Measurements from ENCODE around the gene PRR15L. TPM values are rescaled to one million over a fixed set of nuclear protein-coding genes. Genes with fewer than 3 reads are reported as not detected.

The PRR15L gene, protein sequence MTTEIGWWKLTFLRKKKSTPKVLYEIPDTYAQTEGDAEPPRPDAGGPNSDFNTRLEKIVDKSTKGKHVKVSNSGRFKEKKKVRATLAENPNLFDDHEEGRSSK
- total RNA-seq = 47.4 TPM
- long read RNA-seq, transcript PRR15L-201 (2 exons, 1,519 nt) = major isoform, 34 of 48 reads
- long read RNA-seq, partial matches to known transcripts = 0 of 48 reads
- long read RNA-seq, other reads (novel, unspliced or antisense) = 14 of 48 reads

DNA sequence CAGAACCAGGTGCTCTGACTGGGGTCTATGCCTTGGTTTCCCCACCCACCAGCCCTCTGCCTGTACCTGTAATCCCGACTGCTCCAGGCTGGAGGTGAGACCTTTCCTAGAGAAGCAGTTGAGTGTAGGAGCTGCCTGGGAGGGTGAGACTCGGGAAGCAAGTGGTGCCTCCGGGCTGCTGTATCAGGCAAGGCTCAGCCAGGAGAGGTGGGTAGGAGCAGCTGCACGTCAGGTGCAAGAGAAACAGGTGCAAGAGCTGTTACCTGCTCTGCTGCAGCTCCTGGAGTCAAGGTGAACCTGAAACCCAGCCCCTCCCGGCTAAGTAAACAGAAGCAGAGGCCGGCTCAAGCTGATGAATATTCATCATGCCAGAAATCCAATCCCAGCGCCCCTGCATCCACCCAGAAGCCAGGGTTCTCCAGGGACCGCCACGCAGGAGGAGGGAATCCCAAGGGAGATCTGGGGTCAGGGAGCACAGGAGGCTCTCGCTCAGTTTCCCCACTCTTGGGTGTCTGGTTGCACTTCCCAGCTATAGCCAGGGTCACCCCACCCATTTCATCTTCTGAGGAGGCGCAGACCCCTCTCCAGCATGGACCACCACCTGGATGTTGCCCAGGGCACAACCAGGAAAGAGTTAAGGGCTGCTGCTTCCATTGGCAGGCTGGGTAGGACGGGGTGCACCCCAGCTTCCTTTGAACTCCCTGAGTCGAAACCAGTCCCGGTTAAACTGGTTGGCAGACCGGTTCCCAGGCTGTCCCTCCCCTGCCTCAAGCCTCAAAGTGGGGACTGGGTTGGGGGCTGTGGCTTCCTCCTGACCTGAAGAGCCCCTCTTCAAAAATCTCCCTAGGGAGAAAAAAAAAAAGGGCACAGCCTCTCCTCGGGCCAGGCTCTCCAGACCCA, at the start of gene PRR15L:
TSS of gene PRR15L (minus strand) at position 293 of the 900 bp plus-strand sequence. CDS start 4,649 bp downstream, outside the sequence.
- intact Hi-C loops (cut with DNase I) = no loop called here
- peak; percentile 77 for ATAC-seq
- H3K27me3 ChIP-seq = no peaks in the 10 kb centered on the region
- TF ChIP-seq, protein P1, sequence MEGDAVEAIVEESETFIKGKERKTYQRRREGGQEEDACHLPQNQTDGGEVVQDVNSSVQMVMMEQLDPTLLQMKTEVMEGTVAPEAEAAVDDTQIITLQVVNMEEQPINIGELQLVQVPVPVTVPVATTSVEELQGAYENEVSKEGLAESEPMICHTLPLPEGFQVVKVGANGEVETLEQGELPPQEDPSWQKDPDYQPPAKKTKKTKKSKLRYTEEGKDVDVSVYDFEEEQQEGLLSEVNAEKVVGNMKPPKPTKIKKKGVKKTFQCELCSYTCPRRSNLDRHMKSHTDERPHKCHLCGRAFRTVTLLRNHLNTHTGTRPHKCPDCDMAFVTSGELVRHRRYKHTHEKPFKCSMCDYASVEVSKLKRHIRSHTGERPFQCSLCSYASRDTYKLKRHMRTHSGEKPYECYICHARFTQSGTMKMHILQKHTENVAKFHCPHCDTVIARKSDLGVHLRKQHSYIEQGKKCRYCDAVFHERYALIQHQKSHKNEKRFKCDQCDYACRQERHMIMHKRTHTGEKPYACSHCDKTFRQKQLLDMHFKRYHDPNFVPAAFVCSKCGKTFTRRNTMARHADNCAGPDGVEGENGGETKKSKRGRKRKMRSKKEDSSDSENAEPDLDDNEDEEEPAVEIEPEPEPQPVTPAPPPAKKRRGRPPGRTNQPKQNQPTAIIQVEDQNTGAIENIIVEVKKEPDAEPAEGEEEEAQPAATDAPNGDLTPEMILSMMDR (IDR thresholded peaks at IDR 0.05) = no peak
- no peaks in the 10 kb centered on the region for H3K9me3 ChIP-seq
- H3K36me3 ChIP-seq = no peaks in the 10 kb centered on the region
- peak; percentile 82 for DNase-seq
- peaks cover 1% of the 10 kb centered on the region for H3K4me1 ChIP-seq
- peak within 1 kb of the TSS; percentile 50 for H3K4me3 ChIP-seq
- peak within 1 kb of the TSS; percentile 88 for H3K27ac ChIP-seq

DNA sequence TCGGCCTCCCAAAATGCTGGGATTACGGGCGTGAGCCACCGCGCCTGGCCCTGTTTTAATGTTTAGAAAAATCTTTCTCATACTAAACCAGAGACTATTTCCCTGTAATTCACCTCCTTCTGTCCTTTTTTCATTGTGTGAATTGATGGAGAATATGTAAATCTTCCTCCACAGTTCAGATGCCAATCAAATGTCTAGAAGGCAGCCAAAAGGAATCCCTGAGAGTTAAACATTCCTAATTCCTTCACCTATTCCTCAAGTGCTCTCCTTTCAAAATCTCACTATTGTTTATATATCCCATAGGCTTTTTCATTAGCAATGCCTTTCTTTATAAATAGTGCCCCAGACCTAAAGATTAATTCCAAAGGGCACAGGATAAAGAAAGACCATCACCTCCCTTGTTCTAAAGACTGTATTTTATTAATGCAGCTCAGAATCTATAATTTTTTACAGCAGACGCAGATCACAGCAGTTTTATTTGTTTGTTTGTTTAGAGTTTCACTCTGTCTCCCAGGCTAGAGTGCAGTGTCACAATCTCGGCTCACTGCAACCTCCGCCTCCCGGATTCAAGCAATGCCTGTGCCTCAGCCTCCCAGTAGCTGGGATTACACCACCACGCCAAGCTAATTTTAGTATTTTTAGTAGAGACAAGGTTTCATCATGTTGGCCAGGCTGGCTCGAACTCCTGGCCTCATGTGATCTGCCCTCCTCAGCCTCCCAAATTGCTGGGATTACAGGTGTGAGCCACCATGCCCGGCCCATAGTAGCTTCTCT, 49.4 kb upstream of the PRR15L start:
- Histone ChIP-seq H3K9me3 (no peaks in the 10 kb centered on the region), H3K27ac (no peak overlapping the region), H3K36me3 (no peaks in the 10 kb centered on the region), H3K4me3 (no peak overlapping the region), H3K27me3 (peaks cover 25% of the 10 kb centered on the region), H3K4me1 (peaks cover 21% of the 10 kb centered on the region)
- intact Hi-C loops (cut with DNase I) = no loop called here
- DNase-seq (no peak), ATAC-seq (no peak)
- TF ChIP-seq, protein P1 (IDR thresholded peaks at IDR 0.05) = no peak

DNA sequence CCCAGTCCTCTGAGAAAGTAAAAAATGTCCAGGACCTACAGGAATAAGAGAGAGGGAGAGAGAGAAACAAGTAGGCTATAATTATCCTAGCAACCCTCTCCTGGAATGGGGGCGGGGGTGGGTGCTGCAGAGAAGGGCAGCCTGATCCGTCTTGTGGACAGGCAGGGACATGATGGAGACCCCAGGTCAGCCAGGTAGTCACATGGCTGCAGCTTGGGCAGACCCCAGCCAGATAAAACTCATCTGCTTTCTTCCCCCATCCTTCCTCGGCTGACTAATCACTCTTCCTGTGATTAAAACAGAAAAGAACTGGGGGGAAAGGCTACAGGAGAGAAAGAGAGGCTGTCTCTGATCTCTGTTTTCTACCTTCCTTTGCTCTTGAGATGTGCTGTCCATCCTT, 47.3 kb upstream of the PRR15L start:
- ATAC-seq (no peak), DNase-seq (no peak)
- Histone ChIP-seq H3K27me3 (peaks cover 9% of the 10 kb centered on the region), H3K4me3 (no peak overlapping the region), H3K4me1 (peaks cover 16% of the 10 kb centered on the region), H3K36me3 (no peaks in the 10 kb centered on the region), H3K9me3 (no peaks in the 10 kb centered on the region), H3K27ac (no peak overlapping the region)
- TF ChIP-seq, protein P1 (IDR thresholded peaks at IDR 0.05) = no peak
- intact Hi-C loops (cut with DNase I) = no loop called here

DNA sequence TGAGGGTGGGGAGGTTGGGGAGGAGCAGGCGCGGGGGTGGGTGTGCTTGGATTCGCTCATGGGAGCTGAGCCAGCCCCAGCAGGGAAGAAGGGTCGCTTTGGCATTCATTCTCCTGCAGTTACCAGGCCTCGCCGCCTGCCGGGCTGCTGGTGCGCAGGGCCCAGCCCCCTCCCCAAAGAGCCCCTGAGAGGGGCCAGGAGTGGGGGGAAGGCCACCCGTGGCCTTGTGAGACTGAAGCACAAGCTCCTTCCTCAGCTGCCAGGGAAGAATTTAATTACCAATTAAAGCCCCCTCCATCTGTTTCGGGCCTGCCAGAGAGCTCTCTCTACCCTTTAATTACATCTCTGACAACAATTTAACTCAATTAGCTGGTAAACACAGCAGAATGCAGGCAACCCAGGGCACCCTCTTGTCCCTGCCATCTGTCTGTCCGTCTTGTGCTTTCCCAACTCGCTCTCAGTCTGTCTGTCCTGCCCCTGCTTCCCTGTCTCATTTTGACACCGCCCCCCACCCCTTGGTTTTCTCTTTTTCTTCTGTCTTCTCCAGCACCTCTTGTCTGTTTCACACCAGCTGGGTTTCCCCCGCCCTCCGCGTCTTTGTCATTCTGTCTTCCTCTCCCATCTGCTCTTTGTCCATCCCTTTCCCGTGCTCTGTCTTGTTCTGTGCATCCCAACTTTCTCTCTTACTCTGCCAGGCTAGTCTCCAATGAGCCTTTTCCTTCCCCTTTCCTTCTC, 45.9 kb upstream of the PRR15L start:
- Histone ChIP-seq H3K27ac (peak overlapping the region; percentile 78), H3K27me3 (no peaks in the 10 kb centered on the region)
- TF ChIP-seq, protein P1 (IDR thresholded peaks at IDR 0.05) = no peak

DNA sequence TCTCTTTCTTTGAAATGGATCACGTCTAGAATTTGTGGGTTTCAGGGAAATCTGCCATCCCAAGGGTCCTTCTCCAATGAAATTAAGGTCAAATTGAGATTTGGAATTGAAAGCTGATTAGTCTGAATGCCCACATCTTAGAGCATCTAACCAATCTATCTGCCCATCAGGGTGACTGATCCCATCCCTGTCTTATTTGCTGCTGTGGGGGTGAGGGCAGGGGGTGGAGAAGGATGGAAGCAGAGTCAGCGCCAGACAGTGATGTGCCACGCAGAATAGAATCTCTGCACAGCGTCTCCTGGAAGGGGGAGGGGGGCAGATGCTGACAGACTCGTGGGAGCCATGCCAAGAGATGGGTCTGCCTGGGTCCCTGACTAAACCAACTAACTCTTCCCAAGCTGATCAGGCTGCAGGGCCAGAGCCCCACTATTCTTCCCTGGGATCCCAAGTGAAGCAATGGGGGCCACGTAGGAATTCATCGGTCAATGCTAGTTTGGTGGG, 45.3 kb upstream of the PRR15L start:
- H3K27ac ChIP-seq = peak overlapping the region; percentile 78
- no peaks in the 10 kb centered on the region for H3K9me3 ChIP-seq
- intact Hi-C loops (cut with DNase I) = no loop called here
- no peak for DNase-seq
- no peak overlapping the region for H3K4me3 ChIP-seq
- TF ChIP-seq, protein P1 (IDR thresholded peaks at IDR 0.05) = no peak
- no peak for ATAC-seq
- H3K36me3 ChIP-seq = no peaks in the 10 kb centered on the region
- peaks cover 16% of the 10 kb centered on the region for H3K4me1 ChIP-seq
- no peaks in the 10 kb centered on the region for H3K27me3 ChIP-seq

More for the DNA sequence above, 45.9 kb upstream of the PRR15L start:
- intact Hi-C loops (cut with DNase I) = no loop called here
- peaks cover 16% of the 10 kb centered on the region for H3K4me1 ChIP-seq
- no peak overlapping the region for H3K4me3 ChIP-seq
- DNase-seq (no peak), ATAC-seq (no peak)
- no peaks in the 10 kb centered on the region for H3K9me3 ChIP-seq
- H3K36me3 ChIP-seq = no peaks in the 10 kb centered on the region
